GM08714 (cell line): ENCODE data around the gene DNAJB11.

Source experiments
- H3K4me3 ChIP-seq: fragments of 200-500 bp; sonication (Bioruptor generic); 2 replicates; pipeline ENCODE4 v1.5.1; 2014; ENCODE audit warnings: mild to moderate bottlenecking, low read length, inconsistent platforms
- ZNF274 ChIP-seq: IDR thresholded peaks from 2 replicates; pipeline ENCODE4 v1.6.1; 2012; ENCODE audit warnings: mild to moderate bottlenecking, low read depth, low read length

Gene DNAJB11

DNA sequence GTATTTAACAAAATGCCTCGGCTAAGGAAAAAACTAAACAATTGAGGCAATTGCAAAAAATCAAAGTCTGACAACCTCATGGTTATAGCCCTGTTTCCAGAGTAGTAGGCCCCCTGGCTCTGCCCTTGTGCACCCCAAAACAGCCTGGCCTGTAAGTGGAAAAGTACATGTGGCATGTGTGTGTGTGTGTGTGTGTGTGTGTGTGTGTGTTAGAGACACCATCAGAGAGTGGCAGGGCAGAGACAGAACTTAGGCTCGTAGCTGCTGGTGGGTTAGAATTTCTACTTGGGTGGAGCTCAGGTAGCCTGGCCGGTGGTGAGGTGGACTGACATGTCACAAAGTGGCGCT lies 28.2 kb downstream of the DNAJB11 start:
- no peak overlapping the region for H3K4me3 ChIP-seq
- no peak for TF ChIP-seq ZNF274

GRCh38 chr3:186599142-186599784 lies 28.7 kb downstream of the DNAJB11 start:
- TF ChIP-seq ZNF274, result no peak

GRCh38 chr3:186599785-186600166 lies 29.3 kb downstream of the DNAJB11 start:
- no peak overlapping the region for H3K4me3 ChIP-seq

More at GRCh38 chr3:186599142-186599784, 28.7 kb downstream of the DNAJB11 start:
- H3K4me3 ChIP-seq, result no peak overlapping the region

DNA sequence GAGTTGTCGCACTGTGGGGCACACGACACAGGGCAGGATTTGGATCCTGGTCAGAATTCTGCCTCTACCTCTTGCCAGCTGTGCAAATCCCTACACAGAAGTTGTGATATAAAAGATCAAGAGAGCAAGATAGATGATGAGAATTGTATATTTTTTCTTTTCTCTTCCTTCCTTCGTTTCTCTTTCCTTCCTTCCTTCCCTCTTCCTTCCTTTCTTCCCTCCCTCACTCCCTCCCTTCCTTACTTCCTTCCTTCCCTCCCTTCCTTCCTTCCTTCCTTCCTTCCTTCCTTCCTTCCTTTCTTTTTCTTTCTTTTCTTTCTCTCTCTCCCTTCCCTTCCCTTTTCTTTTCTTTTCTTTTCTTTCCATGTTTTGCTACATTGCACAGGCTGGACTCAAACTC lies 30.4 kb downstream of the DNAJB11 start:
- no peak for TF ChIP-seq ZNF274
- H3K4me3 ChIP-seq, result no peak overlapping the region

More at GRCh38 chr3:186599785-186600166, 29.3 kb downstream of the DNAJB11 start:
- TF ChIP-seq ZNF274, result no peak

DNA sequence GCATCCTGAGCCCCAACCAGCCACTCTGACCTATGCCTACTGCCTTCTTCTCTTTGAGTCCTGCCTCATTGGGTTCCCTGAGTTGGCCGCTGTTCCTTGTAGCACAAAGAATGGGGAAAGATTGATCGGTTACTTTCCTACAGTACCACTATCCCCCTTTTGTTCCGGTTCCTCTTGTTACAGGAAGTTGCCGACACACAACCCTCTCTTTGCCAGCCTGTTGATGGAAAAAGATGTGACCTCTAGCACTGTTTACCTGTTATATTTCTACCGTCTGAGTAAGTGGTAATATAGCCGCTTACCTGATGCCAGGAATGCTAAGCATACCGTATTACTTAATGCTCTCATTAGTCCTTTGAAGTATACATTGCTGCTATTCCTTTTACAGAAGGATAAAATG lies 32.6 kb downstream of the DNAJB11 start:
- no peak for TF ChIP-seq ZNF274
- H3K4me3 ChIP-seq, result no peak overlapping the region

DNA sequence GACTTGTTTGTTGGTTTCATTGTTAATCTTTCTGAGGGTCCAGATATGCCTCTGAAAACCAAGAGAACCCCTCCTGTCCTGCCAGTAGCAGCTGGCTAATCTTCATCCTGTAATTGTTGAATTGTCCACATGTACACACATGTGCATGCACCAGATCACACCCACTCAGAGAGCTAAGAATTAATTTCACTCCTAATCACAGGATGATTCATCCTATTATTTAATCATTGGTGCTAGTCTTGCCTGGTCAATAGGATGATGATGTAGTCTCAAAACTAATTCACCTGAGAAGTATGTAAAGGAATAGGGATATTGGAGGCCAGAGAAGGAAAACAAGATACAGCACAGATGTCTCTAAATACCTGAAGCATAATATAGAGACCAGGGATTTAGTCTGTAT lies 34.6 kb downstream of the DNAJB11 start:
- no peak for TF ChIP-seq ZNF274
- no peak overlapping the region for H3K4me3 ChIP-seq

DNA sequence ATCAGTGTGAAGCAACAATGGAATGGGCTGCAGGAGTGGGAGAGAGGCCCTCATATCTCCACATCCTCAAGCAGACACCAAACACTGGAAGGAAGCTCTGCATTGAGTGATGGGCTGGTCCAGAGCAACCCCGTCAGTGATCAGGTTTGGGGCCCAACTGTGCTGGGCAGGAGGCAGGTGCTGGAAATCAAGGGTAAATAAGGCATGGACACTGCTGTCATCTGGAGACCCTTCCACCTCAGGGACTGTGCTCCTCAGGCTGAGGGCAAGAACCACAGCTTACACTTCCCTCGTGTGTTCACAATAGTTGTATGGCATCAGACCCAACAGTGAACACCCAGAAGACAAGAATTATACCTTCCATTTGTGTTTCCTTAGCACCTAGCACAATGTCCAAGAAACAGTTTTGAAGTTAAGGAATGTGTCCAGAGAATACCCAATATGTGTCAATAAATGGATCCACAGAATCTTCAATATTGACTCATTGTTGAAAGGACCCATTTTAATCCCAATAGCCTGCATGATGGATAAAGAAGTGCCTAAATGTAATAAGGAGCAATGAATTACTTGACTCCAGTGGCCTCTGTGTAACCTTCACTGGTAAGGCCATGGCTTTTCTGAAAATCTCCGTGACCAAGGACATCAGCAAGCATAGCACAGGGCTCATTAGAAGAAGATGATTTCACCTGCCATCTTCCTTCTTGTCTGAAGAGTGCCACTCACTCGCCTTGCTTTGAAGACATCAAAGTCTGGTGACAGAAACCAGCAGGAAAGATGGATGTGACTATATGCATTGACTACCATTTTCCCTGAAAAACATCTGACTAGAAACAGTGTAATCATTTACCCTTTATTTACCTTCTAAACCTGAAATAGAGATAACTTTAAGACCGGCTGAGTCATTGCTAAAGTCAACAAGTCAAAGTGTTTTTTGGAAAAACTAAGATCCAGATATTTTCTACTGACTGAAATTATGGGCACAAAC lies 35.3 kb downstream of the DNAJB11 start:
- TF ChIP-seq ZNF274, result no peak
- H3K4me3 ChIP-seq, result no peak overlapping the region

GRCh38 chr3:186608624-186609215 lies 38.2 kb downstream of the DNAJB11 start:
- no peak overlapping the region for H3K4me3 ChIP-seq
- TF ChIP-seq ZNF274, result no peak

DNA sequence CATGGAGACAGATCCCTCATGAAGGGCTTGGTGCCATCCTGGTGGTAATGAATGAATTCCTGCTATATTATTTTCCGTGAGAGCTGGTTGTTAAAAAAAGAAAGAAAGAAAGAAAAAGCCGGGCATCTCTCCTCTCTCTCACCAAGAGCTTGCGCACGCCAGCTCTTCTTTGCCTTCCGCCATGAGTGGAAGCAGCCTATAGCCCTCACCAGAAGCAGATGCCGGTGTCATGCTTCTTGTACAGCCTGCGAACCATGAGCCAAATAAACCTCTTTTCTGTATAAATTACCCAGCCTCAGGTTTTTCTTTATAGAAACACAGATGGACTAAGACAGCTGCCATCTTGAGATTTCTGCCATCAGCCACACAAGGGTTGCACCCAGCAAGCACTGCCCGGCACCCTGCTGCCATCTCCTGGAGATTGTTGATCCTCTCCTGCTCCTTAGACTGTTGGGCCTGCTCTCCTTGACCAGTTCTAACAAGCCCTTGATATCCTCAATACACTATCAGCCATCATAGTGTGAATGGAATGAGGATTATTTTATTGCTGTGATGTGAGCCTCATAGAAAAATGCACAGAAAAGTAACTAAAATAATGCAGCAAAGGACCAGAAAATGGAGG lies 38.8 kb downstream of the DNAJB11 start:
- no peak for TF ChIP-seq ZNF274
- no peak overlapping the region for H3K4me3 ChIP-seq

- no peak overlapping the region for H3K4me3 ChIP-seq
- TF ChIP-seq ZNF274, result no peak
Observed at GRCh38 chr3:186612065-186612464, 41.5 kb downstream of the DNAJB11 start.

DNA sequence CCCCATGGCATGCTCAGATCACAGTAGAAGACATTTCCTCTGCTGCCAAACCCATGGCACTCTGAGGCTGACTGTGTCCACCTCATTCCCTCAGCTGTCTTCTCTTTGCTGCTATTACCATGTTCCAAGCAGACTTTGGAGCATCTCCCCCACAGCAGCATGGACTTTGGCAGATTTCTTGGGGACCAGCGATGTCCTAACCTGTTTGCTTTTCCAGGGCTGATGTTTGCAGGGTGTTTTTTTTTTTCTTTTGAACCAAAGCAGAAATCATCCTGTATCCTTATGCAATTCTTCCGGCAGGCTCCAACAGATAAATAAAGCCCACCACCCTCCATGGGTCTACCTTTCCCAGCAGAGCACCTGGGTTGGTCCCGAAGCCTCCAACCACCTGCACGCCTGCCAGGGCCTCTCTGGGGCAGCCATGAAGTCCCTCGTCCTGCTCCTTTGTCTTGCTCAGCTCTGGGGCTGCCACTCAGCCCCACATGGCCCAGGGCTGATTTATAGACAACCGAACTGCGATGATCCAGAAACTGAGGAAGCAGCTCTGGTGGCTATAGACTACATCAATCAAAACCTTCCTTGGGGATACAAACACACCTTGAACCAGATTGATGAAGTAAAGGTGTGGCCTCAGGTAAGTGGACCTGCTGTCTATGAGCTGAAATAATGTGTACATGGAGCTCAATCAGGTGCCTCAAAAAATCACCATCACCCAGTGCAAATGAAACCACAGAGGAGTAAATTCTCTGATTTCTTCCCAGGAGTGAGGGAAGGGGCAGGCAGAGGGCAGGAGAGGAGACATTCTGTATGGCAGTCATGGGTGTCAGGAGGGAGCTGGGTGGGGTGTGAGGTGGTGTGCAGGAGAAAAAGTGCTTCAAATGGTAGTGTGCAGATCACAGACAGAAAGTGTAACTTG lies 42.5 kb downstream of the DNAJB11 start, which contains the start of gene AHSG:
Gene AHSG, plus strand, starts transcription at position 340 of the 916 bp plus-strand sequence. Its CDS starts 82 bp downstream, at position 422.
- no peak for TF ChIP-seq ZNF274
- no peak within 1 kb of the TSS for H3K4me3 ChIP-seq

DNA sequence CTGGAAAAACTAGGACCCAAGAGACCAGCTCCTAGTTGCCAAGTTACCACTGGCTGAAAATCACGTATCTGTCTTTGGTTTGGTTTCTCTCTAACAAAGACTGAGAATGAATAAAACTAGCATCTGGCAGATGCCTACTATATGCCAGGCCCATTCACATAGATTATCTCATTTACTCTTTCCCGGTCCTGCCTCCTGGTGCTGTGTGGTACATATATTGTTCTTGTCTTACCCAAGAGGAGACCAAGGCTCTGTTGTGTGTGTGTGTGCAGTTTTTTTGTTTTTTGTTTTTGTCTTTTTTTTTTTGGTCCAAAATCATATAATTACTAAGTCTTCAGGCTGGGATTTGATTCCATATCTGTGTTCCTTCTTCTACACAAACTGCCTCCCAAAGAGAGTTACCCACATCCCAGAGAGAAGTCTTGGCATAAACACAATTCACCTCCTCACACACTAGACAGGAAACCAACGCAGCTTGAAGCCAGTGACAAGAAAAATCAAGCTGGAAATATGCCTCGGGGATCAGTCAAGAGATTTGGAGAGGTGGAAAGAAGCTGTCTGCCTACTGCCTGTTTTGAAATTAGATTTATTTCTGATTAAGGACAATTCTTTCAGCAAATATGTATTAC lies 43.2 kb downstream of the DNAJB11 start:
- no peak for TF ChIP-seq ZNF274
- H3K4me3 ChIP-seq, result no peak overlapping the region

- H3K4me3 ChIP-seq, result no peak overlapping the region
- no peak for TF ChIP-seq ZNF274
Observed at GRCh38 chr3:186614266-186614596, 43.7 kb downstream of the DNAJB11 start.
